Sigmoid colon (tissue), 7 donors: Measurements from ENCODE around the gene LRRC49. TPM values are rescaled to one million over a fixed set of nuclear protein-coding genes. Genes with fewer than 3 reads are reported as not detected.
"Not testable (repeated sequence)": the region's sequence is repeated elsewhere in the genome, so short reads cannot be mapped to it uniquely, and the experiment has no call there.

Source experiments
- DNase-seq: peaks from one replicate; pipeline ENCODE4 v3.0.0-alpha.2; 2019
- H3K27ac ChIP-seq, 4 donors: fragments of 200-600 bp; sonication (generic); one replicate each; pipeline ENCODE4 v1.5.1; 2016 to 2019; ENCODE audit warnings: mild to moderate bottlenecking in 1 of 4
- H3K27me3 ChIP-seq, 3 donors: fragments of 200-600 bp; sonication (generic); one replicate each; pipeline ENCODE4 v1.5.1; 2019; ENCODE audit warnings: mild to moderate bottlenecking in 1 of 3
- H3K36me3 ChIP-seq, 4 donors: fragments of 200-600 bp; sonication (generic); one replicate each; pipeline ENCODE4 v1.5.1; 2016 to 2019
- H3K4me1 ChIP-seq, 4 donors: fragments of 200-600 bp; sonication (generic); one replicate each; pipeline ENCODE4 v1.5.1; 2017 to 2019
- H3K4me3 ChIP-seq, 4 donors: fragments of 200-600 bp; sonication (generic); one replicate each; pipeline ENCODE4 v1.5.1; 2017 to 2019; ENCODE audit warnings: mild to moderate bottlenecking in 2 of 4, moderate library complexity in 1 of 4
- H3K9me3 ChIP-seq, 4 donors: fragments of 200-600 bp in 3 of 4; sonication (generic) in 3 of 4; one replicate each; pipeline versions ENCODE4 v1.5.1 to v1.6.1; 2013 to 2019
- EP300 ChIP-seq, 4 donors: sonication (generic); formaldehyde crosslinking; IDR thresholded peaks; one replicate each; pipeline ENCODE4 v1.6.1; 2017; ENCODE audit warnings: antibody characterized with exemption in 4 of 4
- POLR2A ChIP-seq, 2 donors: fragments of 450-650 bp; IDR thresholded peaks; one replicate each; pipeline ENCODE4 v1.6.1; 2016; ENCODE audit warnings: antibody characterized with exemption in 2 of 2, mild to moderate bottlenecking in 2 of 2, moderate library complexity in 2 of 2
- POLR2AphosphoS5 ChIP-seq, 4 donors: sonication (generic); formaldehyde crosslinking; IDR thresholded peaks; one replicate each; pipeline ENCODE4 v1.6.1; 2017; ENCODE audit warnings: antibody characterized with exemption in 4 of 4
- WGBS, 2 donors: extraction: QIAGEN DNeasy Blood & Tissue Kit; methylation state at CpG; one replicate each; pipeline ENCODE4 v1.1.7; 2013; 5-methylcytosine and 5-hydroxymethylcytosine counted together
- intact Hi-C: fragments of 100-400 bp; cut with DNase I; formaldehyde crosslinking; loops from one replicate; pipeline ENCODE4 v1.15.1; 2023
- polyA plus RNA-seq, 3 donors: library from polyadenylated mRNA; stranded (reverse); fragments of 200-250 nt; gene quantifications; one replicate each; pipeline ENCODE4 v1.2.3, GENCODE V29; 2013
- total RNA-seq, 4 donors: library from RNA; depleted of rRNA; stranded (reverse); fragments of >200 nt; gene quantifications; one replicate each; pipeline ENCODE4 v1.1.0, GENCODE V29; 2016
- TF ChIP-seq, protein P1 (sequence below), 4 experiments: fragments of 450-650 bp in 3 of 4; fragments of 200-600 bp in 1 of 4; IDR thresholded peaks; one replicate each; pipeline ENCODE4 v1.5.1; 2016 to 2019; ENCODE audit warnings: antibody characterized with exemption in 4 of 4, mild to moderate bottlenecking in 3 of 4, moderate library complexity in 2 of 4
- donor health status: healthy with polysubstance abuse.
- donor health status: Bipolar disorder and iron deficiency.
- donor health status: healthy.

LRRC49 gene
- total and polyA plus RNA-seq, 7 donors = 1.6 to 20.2 (median 10.3) TPM

- intact Hi-C loops = no loop called here
- 77 to 79% methylated on average over 2 of the region's 2 CpGs for WGBS, 2 donors
- H3K36me3 ChIP-seq = peaks cover 0 to 7% (median 0%) of the 10 kb centered on the region in 4 donors
- peak overlapping the region in 2 of 4 donors; percentile 89 to 90 for H3K27ac ChIP-seq
- no peaks in the 10 kb centered on the region for H3K27me3 ChIP-seq
- DNase-seq = no peak
- TF ChIP-seq POLR2AphosphoS5 (IDR thresholded peaks at IDR 0.05) (no peak), EP300 (IDR thresholded peaks at IDR 0.05) (no peak), POLR2A (IDR thresholded peaks at IDR 0.05) (no peak)
- TF ChIP-seq, protein P1, sequence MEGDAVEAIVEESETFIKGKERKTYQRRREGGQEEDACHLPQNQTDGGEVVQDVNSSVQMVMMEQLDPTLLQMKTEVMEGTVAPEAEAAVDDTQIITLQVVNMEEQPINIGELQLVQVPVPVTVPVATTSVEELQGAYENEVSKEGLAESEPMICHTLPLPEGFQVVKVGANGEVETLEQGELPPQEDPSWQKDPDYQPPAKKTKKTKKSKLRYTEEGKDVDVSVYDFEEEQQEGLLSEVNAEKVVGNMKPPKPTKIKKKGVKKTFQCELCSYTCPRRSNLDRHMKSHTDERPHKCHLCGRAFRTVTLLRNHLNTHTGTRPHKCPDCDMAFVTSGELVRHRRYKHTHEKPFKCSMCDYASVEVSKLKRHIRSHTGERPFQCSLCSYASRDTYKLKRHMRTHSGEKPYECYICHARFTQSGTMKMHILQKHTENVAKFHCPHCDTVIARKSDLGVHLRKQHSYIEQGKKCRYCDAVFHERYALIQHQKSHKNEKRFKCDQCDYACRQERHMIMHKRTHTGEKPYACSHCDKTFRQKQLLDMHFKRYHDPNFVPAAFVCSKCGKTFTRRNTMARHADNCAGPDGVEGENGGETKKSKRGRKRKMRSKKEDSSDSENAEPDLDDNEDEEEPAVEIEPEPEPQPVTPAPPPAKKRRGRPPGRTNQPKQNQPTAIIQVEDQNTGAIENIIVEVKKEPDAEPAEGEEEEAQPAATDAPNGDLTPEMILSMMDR (IDR thresholded peaks at IDR 0.05) = no peak
- H3K9me3 ChIP-seq = no peaks in the 10 kb centered on the region
- peaks cover 0 to 34% (median 23%) of the 10 kb centered on the region in 4 donors for H3K4me1 ChIP-seq
- no peak overlapping the region for H3K4me3 ChIP-seq
Observed at GRCh38 chr15:70855764-70856163, 36.9 kb upstream of the LRRC49 start.

GRCh38 chr15:70856177-70856883, 36.3 kb upstream of the LRRC49 start:
- H3K36me3 ChIP-seq = peaks cover 0 to 1% (median 0%) of the 10 kb centered on the region in 4 donors
- H3K4me3 ChIP-seq = no peak overlapping the region
- H3K27ac ChIP-seq = peak overlapping the region; percentile 23 to 90 (median 59)
- intact Hi-C loops = no loop called here
- DNase-seq = no peak
- H3K9me3 ChIP-seq = no peaks in the 10 kb centered on the region
- H3K27me3 ChIP-seq = no peaks in the 10 kb centered on the region
- H3K4me1 ChIP-seq = peaks cover 0 to 34% (median 23%) of the 10 kb centered on the region in 4 donors
- WGBS, 2 donors = 74 to 79% methylated on average over 7 of the region's 7 CpGs
- no peak for TF ChIP-seq POLR2AphosphoS5 (IDR thresholded peaks at IDR 0.05)
- TF ChIP-seq EP300 (IDR thresholded peaks at IDR 0.05) = no peak
- TF ChIP-seq POLR2A (IDR thresholded peaks at IDR 0.05) = no peak
- TF ChIP-seq, protein P1 (IDR thresholded peaks at IDR 0.05) = no peak

GRCh38 chr15:70856884-70857561, 35.6 kb upstream of the LRRC49 start:
- DNase-seq = peak; percentile 91

DNA sequence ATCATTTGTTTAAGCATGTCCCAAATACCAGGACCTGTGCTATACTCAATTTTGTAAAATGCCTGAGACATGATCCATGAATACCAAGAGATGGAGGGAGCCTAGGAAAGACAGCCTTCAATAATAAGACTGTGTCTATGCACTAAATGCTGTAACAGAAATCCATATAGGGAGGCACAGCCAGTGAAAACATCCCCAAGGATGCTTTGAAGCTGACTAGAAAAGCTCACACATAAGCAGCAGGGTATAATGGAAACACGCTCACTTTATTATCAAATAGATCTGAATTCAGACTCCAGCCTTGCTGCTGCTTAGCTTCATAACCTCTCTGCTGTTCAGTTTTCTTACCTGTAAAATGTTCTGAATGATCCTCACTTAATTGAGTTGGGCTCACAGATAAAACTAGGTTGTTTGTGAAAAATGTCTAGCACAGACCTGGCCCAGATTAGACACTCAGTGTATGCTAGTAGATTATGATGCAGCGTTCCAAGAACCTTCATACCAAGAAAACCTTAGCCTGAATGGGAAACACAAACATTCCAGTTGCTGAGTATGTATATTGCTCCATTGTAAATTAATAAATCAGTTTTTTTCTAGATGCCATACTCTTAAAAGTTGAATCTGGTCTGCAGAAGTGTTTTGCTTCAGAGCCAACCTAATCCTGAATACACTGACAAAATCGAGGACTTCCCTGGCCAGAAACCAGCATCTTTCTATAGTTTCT, 34.9 kb upstream of the LRRC49 start:
- DNase-seq = no peak
- H3K27me3 ChIP-seq = no peaks in the 10 kb centered on the region
- peak overlapping the region; percentile 29 to 90 (median 58) for H3K27ac ChIP-seq
- no peaks in the 10 kb centered on the region for H3K36me3 ChIP-seq
- H3K4me3 ChIP-seq = no peak overlapping the region
- peaks cover 0 to 30% (median 18%) of the 10 kb centered on the region in 4 donors for H3K4me1 ChIP-seq
- 75 to 86% methylated on average over 3 of the region's 3 CpGs for WGBS, 2 donors
- no peaks in the 10 kb centered on the region for H3K9me3 ChIP-seq
- intact Hi-C loops = no loop called here
- TF ChIP-seq, protein P1 (IDR thresholded peaks at IDR 0.05) = no peak
- TF ChIP-seq POLR2AphosphoS5 (IDR thresholded peaks at IDR 0.05) (no peak), EP300 (IDR thresholded peaks at IDR 0.05) (no peak)

More at GRCh38 chr15:70856884-70857561, 35.6 kb upstream of the LRRC49 start:
- TF ChIP-seq, protein P1 (IDR thresholded peaks at IDR 0.05) = no peak
- TF ChIP-seq EP300 (IDR thresholded peaks at IDR 0.05) (no peak), POLR2A (IDR thresholded peaks at IDR 0.05) (no peak), POLR2AphosphoS5 (IDR thresholded peaks at IDR 0.05) (peak in 3 of 4 donors; percentile 35 to 64 (median 52))
- Histone ChIP-seq H3K9me3 (no peaks in the 10 kb centered on the region), H3K4me3 (no peak overlapping the region), H3K27me3 (no peaks in the 10 kb centered on the region), H3K27ac (peak overlapping the region; percentile 47 to 90 (median 59)), H3K4me1 (peaks cover 0 to 34% (median 23%) of the 10 kb centered on the region in 4 donors), H3K36me3 (no peaks in the 10 kb centered on the region)
- WGBS, 2 donors = 67 to 70% methylated on average over 5 of the region's 5 CpGs
- intact Hi-C loops = no loop called here

- not testable (repeated sequence) for H3K27ac ChIP-seq
Observed at GRCh38 chr15:70858614-70859321, 33.9 kb upstream of the LRRC49 start.

More at GRCh38 chr15:70858614-70859321, 33.9 kb upstream of the LRRC49 start:
- H3K36me3 ChIP-seq, H3K9me3 ChIP-seq, H3K4me3 ChIP-seq, intact Hi-C loops, DNase-seq, H3K27me3 ChIP-seq: not testable (repeated sequence)
- H3K4me1 ChIP-seq = peaks cover 0 to 22% (median 10%) of the 10 kb centered on the region in 4 donors
- 88 to 94% methylated on average over 9 of the region's 9 CpGs for WGBS, 2 donors
